ENCODE results near the gene GPATCH8.
A peak's percentile ranks its signal among the peaks of the same experiment; 100 is the strongest.
"Not testable (repeated sequence)": the region's sequence is repeated elsewhere in the genome, so short reads cannot be mapped to it uniquely, and the experiment has no call there.

The GPATCH8 gene

DNA sequence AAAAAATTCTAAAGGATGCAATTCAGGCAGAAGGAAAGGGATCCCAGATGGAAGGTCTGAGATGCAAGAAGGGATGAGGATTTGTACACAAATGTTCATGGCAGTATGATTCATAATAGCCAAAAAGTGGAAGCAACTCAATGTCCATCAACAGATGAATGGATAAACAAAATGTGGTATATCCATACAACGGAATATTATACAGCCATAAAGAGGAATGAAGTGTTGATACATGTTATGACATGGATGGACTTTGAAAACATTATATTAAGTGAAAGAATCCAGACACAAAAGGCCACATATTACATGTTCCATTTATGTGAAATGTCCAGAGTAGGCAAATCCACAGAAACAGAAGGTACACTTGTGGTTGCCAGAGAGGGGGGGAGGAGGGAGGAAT, 23.9 kb upstream of the GPATCH8 start:
- no peak for DNase-seq

DNA sequence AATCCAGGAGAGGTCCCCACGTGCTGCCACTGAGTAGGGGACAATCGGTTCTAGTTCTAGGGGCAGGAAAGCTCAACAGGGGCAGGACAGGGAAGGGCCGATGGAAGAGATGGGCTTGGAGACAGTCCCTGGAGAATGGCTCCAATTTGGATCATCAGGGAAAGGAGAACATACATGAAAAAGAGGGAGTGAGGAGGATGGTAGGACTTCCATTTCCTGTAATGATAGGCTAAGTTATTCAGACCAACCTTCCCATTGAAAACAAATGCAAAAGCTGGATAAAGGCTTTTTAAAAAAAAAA, 20.4 kb upstream of the GPATCH8 start:
- DNase-seq: no peak

DNA sequence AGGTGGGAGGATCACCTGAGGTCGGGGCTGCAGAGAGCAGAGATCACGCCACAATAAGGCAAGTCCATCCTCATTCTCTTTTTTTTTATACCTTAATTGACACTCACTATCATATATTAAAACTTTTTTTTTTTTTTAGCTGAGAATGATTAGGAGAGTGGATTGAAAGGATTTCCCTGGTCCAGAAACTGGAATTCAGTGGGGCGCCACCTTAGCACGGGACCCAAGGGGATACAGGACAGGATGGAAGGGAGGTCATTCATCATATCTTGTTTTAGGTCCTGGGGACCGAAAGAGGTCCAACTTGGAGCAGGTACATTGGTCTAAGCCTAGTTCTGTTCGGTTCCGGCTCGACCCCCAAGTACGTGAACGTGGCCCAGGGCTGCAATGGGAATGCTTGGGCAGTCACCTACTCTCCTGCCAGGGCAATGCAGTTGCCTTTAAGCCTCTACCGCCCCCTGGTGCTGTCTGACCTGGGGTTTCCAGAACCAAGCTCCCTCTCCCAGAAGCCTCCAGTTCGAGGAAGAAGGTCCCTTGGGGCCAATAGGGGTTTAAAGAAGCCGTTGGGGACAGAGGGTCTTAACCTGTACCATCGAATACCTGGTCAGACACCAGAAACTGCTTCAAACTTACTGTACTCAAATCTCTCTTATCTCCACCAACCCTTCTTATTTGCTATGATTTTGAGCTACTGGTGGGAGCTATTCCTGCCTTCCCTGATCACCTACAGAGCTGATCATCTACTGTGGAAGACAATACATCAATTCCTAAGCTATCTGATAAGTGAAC, 19.9 kb upstream of the GPATCH8 start:
- peak; percentile 78 to 83 for DNase-seq

DNA sequence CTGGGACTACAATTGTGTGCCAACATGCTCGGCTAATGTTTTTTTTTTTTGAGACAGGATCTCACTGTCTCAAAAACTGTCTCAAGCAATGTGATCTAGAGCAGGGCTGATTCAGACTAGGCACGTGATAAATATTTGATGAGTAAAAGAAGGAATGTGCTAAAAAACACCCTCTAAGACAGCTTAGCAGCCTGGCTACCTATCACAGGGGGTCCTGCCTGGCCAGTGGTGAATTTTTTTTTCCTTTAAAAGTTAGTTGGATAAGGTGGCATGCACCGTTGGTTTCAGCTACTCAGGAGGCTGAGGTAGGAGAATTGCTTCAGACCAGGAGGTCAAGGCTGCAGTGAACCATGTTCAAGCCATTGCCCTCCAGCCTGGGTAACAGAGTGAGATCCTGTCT, 14.8 kb upstream of the GPATCH8 start:
- no peak for DNase-seq

DNA sequence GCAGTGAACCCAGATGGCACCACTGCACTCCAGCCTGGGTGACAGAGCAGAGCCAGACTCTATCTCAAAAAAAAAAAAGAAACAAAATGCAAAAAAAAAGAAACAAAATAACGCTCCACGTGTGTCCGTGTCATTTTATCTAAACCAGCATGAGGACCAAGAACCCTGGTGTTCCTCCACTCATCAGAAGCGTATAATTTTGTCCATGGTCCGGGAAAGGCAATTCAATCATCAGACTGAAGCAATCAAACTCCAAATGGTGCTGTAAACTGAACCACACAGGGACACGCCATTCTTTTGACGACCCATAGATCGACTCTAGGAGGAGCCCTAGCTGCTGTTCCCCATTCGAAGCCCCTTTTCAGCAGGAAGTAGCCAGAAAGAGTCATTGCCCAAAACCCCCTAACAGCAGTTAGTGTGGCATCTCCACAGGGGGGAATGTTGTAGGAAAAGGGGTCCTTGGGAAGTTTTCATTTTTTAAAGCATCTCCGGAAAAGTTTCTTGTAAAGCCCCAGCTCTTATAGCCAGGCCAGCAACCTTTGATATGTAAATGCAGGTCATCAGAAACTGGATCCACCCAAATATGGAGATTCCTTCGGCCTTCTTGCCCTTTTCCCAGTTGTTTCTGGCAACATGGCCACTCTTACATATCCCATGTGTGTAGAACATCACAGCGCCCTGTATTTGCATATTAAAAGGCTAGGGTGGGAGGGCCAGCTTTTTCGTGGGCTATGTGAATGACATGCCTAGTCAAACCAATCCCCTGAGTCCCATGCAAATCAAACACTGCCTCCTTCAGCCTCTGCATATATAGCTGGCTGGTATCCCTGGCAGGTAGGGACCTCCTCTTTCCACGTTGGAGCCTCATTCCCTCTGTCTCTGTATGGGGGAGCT, 8.3 kb upstream of the GPATCH8 start:
- not testable (repeated sequence) for DNase-seq

DNA sequence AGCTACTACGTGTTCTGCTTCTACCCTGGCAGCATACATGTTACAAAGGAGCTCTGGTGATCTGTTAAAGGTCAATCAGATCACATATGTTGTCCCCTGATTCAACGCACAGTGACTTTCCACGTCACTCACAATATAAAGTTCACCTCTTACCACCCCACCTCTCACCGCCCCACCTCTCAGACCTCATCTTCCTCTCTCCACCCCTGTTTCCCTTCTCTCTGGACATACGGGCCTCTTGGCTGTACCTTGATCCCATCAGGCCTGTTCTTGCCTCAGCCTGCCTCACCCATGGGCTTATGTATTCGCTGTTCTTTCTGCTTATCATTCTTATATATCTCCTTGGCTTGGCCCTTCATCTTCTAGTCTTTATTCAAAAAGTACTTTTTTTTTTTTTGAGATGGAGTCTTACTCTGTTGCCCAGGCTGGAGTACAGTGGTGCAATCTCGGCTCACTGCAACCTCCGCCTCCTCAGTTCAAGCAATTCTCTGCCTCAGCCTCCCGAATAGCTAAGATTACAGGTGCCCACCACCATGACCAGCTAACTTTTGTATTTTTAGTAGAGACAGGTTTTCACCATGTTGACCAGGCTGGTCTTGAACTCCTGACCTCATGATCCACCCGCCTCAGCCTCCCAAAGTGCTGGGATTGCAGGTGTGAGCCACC, 3.9 kb upstream of the GPATCH8 start:
- DNase-seq: not testable (repeated sequence)

DNA sequence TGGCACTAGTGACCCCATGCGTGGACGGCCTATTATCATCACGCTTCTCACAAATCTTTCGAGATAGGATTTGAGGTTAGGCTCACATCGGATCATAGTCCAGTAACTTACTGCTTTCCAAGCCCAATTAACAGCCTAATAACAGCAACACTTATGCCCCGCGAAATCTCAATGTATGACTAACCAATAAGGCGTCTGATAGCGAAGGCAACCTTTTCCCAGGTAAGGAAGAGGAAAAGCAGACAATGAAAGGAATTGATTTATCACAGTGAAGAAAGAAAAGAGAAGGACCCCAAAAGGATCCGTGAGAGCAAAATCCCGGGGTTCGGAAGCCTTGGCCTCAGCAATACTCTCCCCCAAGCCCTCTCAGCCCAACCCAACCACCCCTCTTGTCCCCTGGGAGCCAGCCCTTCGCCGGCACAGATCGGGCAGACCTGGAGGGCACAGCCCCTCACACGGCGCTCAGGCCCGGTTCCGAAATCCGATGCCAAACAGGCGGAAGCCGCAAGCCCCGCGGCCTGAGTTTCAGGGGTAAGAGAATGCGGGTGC, 534 bp downstream of the GPATCH8 start:
- no peak for DNase-seq

DNA sequence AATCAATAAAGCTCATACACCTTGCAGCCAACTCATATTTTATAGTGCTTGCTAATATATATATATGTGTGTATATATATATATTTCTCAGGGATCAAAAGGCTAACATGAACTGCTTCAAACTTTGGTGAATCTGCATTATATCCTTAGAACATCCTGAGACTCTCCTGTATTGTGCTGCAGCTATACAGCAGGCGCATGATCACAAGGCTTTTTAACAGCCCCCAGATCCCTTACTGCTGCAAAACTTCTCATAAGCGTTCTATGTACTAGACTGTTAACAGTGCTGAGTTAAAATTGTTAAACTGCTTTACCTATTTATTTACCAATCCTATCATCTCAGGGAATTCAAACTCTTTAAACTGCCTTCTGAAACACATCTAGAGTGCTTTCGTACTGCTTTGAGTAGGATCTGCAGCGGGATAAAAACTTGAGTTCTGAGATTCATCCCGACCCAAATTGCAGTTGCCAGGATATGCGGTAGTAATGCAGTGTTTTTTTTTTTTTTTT, 1.3 kb downstream of the GPATCH8 start:
- no peak for DNase-seq

DNA sequence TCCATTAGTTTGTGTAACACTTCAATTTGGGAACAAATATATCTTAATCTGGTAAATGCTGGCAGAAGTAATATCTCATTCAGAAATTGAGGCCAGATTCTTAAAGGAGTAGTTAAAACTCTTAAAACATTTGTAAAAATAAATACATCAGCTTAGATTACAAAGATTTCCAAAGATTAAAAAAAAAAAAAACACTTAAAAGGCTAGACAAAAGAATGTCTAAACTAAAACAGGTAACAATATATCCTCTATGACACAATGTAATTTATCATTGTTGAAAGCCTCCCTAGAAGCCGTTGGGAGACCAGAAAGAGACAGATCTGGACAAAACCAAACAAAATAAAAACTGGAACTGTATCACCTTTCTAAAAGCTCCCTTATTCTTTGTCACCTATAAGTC, 3.5 kb downstream of the GPATCH8 start:
- no peak for DNase-seq

DNA sequence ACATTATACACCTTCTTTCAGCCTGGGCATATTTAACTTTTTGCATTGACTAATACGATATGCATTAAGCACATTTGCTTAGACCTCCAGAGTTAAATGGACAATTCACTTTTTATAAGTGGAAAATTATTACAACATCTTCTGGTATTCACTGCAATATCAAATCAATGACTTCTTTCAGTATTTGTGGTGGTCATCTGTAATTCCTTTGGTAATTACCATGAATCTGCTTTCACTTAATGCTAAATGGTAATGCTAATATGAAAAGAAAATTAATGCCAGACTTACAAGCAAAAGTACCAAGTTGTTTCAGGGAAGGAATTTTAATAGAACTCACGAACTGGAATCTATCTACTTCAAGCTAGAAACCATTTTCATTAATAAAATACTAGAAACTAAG, 6.4 kb downstream of the GPATCH8 start:
- DNase-seq: no peak

DNA sequence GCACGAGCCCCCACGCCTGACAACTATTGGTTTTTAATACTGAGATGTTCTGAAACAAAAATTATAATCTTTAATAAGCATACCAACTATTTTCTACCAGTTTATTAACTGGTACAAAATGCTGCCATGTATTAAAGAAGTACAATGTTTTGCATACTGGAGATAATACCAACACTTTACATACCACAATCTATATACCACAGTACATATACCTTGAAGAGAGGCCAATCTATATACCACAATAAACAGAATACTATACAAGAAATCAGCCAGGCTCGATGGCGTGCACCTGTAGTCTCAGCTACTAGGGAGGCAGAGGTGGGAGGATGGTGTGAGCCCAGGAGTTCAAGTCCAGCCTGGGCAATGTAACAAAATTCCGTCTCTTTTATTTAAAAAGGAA, 9.9 kb downstream of the GPATCH8 start:
- DNase-seq: no peak

DNA sequence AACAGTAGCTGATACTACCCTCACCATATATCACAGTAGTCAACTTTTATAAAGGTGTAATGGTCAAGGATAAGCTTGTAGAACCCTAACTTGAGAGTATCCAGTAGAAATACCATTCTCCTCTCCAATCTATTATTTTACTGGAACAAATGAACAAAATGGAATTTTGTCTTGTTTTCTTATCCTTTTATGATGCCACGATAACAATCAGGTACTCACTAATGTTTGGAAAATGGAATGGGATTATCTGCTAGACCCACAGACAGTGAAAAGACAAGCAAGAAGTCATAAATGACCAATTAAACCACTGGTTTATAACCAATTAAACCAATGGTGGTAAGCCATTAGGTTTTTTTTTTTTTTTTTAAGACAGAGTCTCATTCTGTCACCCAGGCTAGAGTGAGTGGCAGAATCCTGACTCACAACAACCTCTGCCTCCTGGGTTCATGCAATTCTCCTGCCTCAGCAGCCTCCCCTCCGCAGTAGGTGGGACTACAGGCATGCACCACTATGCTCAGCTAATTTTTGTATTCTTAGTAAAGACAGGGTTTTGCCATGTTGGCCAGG, 10.4 kb downstream of the GPATCH8 start:
- no peak for DNase-seq

DNA sequence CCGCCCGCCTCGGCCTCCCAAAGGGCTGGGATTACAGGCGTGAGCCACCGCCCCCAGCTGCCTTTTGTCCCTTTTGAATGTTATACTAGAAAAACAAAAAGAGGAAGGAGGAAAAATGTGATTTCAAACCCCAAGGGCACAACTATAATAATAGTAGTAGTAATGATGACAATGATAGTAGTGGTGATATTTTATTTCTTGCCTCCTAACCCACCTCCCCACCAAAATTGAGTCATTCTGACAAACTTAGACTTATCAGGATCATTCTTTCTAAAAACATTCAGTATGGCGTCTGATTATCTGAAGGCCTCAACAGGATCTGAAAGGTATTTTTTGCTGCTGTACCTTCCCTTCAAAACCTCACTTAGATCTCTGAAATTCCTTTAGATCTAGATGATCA, 13.6 kb downstream of the GPATCH8 start:
- DNase-seq: no peak

DNA sequence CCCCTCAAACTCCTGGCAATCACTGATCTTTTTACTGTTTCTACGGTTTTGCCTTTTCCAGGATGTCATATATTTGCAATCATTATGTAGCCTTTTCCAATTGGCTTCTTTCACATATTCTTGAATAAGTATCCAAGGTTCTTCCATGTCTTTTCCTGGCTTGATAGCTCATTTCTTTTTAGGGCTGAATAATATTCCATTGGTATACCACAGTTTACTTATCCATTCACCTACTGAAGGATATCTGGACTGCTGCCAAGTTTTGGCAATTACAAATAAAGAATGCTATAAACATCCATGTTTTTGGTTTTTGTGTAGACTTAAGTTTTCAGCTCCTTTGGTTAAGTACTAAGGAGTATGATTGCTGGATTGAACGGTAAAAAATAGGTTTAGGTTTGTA, 16.0 kb downstream of the GPATCH8 start:
- DNase-seq: no peak

DNA sequence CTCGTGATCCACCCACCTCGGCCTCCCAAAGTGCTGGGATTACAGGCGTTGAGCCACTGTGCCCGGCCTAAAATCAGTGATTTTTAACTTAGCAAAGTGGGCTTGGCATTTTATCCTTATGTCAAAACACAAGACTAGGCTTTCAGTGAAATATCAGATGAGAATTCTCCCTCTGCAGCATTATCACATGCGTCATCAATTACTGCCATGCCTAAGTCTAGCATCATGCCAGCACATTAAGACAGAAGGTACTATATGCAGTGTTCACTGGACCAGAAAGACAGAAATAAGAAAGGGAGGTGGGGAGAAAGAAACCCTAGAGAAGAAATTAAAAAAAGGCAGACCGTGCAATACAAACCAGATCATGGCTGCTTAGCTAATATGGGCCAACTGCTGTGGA, 29.8 kb downstream of the GPATCH8 start:
- DNase-seq: no peak

DNA sequence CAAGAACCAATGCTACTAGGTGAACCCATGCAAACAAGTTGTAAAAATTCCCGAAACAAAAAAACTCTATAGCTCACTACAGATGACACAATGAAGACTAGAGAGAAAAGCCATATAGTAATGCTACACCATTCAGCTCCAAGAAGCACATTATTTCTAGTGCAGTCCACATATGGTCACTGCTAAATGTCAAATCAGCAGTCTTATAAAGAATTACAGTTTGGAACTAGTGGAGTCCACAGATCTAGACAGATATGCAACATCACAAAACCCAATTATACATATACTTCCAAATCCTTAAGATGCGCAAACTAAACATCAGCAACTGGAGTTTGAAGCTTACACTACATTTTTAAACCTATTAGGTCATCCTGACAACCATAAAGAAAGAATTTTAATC, 33.5 kb downstream of the GPATCH8 start:
- DNase-seq: no peak

DNA sequence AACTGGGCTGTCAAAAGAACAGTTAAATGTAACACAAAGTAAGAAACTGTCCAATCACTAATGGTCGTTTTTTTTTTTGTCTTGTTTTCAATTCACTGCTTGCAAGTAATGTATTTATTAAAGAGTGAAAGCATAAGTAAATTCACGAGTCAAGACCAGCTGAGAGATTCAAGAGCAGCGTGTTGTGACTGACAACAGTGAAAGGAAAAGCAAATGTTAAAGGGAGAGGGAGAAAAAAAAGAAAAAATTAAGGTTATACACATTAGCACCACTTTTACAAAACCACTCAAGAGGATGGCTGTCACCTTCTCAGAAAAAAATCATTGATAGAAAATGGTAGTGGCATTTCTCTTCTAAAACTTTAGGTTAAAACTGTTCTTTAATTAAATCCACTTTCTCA, 36.1 kb downstream of the GPATCH8 start:
- DNase-seq: no peak

DNA sequence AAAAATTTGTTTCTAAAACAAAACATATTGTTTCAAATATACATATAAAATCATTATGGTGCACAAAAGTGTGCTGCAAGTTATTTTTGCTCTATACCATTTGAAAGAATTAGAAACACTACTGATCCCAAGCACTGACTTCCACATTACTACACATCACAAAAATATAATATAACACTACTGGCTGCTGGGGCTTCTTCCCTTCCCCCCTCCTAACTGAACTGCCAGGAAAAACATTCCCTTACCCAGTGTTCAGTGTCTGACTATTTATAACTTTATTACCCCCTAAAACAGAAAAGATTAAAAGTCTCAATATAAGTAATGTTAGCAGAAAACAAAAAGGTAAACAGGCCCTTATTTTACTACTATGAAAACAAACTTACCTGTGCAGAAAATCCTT, 36.9 kb downstream of the GPATCH8 start:
- DNase-seq: no peak

DNA sequence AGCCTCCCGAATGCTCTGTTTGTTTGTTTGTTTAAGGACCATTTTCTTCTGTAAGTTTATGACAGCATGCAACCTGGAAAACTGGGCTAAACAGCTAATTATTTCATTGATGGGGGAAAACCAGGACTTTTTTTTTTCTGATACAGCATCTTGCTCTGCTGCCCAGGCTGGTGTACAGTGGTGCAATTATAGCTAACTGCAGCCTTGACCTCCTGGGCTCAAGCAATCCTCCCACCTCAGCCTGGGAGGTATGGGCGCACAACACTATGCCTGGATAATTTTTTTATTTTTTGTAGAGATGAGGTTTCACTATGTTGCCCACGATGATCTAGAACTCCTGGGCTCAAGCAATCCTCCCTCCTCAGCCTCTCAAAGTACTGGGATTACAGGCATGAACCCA, 37.3 kb downstream of the GPATCH8 start:
- no peak for DNase-seq

DNA sequence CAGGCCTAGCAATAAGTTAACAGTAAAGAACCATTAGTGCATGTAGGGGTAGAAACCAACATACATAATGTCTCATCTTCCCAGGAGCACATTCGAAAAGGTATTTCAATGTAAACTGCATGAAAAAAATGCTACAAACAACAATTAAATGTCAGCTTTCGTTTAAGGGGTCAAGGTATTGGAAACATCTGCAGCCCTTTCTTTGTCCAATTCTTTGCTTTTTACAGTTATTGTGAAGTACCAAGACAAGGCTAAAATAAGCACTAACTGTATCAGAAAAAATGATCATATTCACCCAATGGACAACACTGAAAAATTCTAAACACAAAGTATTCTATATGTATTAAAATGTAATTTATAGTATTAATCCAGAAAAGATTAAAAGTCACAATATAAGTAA, 37.9 kb downstream of the GPATCH8 start:
- no peak for DNase-seq

DNA sequence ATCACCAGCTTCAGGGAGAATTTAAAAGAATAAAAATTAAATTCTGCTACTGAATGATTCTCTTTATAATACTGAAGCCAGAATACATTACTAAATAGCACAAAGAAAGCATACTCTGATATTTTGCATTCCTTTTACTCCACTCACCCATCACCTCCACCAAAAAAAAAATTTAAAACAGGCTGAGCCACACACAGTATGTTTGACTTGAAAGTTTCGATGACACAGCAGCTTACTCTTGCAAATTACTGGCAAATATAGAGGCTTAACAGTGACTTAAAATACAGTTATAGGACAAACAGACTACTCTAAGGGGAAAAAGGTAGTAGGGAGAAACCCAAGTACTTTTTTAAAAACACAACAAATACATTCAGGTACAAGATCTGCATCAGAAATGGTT, 39.2 kb downstream of the GPATCH8 start:
- no peak for DNase-seq

DNA sequence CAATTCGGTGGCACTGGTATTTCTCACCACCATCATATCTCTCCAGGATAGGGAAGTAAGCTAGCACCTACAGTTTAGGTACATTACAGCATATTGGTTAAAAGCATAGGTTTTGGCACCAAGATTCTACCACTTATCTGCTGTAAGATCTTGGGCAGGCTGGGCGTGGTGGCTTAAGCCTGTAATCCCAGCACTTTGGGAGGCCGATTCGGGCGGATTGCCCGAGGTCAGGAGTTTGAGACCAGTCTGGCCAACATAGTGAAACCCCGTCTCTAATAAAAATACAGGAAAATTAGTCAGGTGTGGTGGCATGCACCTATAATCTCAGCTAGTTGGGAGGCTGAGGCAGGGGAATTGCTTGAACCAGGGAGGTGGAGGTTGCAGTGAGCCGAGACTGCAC, 51.4 kb downstream of the GPATCH8 start:
- no peak for DNase-seq

DNA sequence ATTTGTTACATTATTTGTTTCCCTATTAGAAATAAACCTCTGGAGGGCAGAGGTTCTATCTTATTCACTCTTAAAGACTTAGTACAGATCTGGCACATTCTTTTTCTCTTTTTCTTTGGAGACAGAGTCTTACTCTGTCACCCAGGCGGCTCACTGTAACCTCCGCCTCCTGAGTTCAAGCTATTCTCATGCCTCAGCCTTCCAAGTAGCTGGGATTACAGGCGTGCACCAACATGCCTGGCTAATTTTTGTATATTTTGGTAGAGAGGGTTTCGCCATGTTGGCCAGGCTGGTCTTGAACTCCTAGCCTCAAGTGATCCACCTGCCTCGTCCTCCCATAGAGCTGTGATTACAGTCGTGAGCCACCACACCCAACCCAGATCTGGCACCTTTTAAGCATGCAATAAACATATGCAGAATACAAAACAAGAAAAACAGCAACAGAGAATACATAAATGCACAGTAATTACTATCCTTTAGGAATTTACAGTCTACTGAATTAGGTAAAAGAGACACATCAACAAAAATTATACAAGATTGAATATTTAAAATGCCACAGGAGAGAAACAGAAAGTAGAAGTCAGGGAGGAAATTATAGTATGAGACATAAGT, 52.1 kb downstream of the GPATCH8 start:
- no peak for DNase-seq
